ENCODE results near the gene CELSR2.
A peak's percentile ranks its signal among the peaks of the same experiment; 100 is the strongest.
"Not testable (repeated sequence)": the region's sequence is repeated elsewhere in the genome, so short reads cannot be mapped to it uniquely, and the experiment has no call there.

Gene CELSR2

GRCh38 chr1:109248797-109249629, at the start of gene CELSR2:
TSS of gene CELSR2 (plus strand) at chr1:109249539. CDS start at chr1:109250080, 541 bp downstream.
- peak; percentile 13 for DNase-seq (ENCODE audit: low read depth, low spot score)

- no peak for DNase-seq (ENCODE audit: low read depth, low spot score)
Measured at GRCh38 chr1:109199710-109200109, 49.6 kb upstream of the CELSR2 start.

GRCh38 chr1:109201123-109201703, 48.1 kb upstream of the CELSR2 start:
- DNase-seq (ENCODE audit: low read depth, low spot score), result peak; percentile 23

GRCh38 chr1:109204484-109204883, 44.9 kb upstream of the CELSR2 start:
- DNase-seq (ENCODE audit: low read depth, low spot score), result no peak

GRCh38 chr1:109206339-109206738, 43.0 kb upstream of the CELSR2 start:
- no peak for DNase-seq (ENCODE audit: low read depth, low spot score)

- no peak for DNase-seq (ENCODE audit: low read depth, low spot score)
Measured at GRCh38 chr1:109207467-109208103, 41.8 kb upstream of the CELSR2 start.

- no peak for DNase-seq (ENCODE audit: low read depth, low spot score)
Measured at GRCh38 chr1:109208394-109208793, 40.9 kb upstream of the CELSR2 start.

GRCh38 chr1:109208836-109209463, 40.4 kb upstream of the CELSR2 start:
- DNase-seq (ENCODE audit: low read depth, low spot score), result no peak

- DNase-seq (ENCODE audit: low read depth, low spot score), result no peak
Measured at GRCh38 chr1:109210058-109210457, 39.3 kb upstream of the CELSR2 start.

GRCh38 chr1:109213345-109213823, 36.0 kb upstream of the CELSR2 start:
- DNase-seq (ENCODE audit: low read depth, low spot score), result no peak

- peak; percentile 73 for DNase-seq (ENCODE audit: low read depth, low spot score)
Measured at GRCh38 chr1:109213824-109214693, 35.3 kb upstream of the CELSR2 start, which contains the start of gene SARS1. TSS of gene SARS1 (plus strand) at chr1:109213918. CDS start at chr1:109213993, 75 bp downstream.

- DNase-seq (ENCODE audit: low read depth, low spot score), result peak; percentile 16
Measured at GRCh38 chr1:109214695-109215623, 34.4 kb upstream of the CELSR2 start.

- no peak for DNase-seq (ENCODE audit: low read depth, low spot score)
Measured at GRCh38 chr1:109216662-109217061, 32.7 kb upstream of the CELSR2 start.

GRCh38 chr1:109218516-109218915, 30.8 kb upstream of the CELSR2 start:
- DNase-seq (ENCODE audit: low read depth, low spot score), result no peak

GRCh38 chr1:109221201-109221600, 28.1 kb upstream of the CELSR2 start:
- DNase-seq (ENCODE audit: low read depth, low spot score), result not testable (repeated sequence)

GRCh38 chr1:109225308-109225707, 24.0 kb upstream of the CELSR2 start:
- DNase-seq (ENCODE audit: low read depth, low spot score), result no peak

GRCh38 chr1:109225711-109226445, 23.5 kb upstream of the CELSR2 start:
- no peak for DNase-seq (ENCODE audit: low read depth, low spot score)

GRCh38 chr1:109228167-109228566, 21.2 kb upstream of the CELSR2 start:
- DNase-seq (ENCODE audit: low read depth, low spot score), result no peak

GRCh38 chr1:109229531-109230127, 19.7 kb upstream of the CELSR2 start:
- no peak for DNase-seq (ENCODE audit: low read depth, low spot score)
